K562 (cell line): ENCODE data around the gene RPTOR. TPM values are rescaled to one million over a fixed set of nuclear protein-coding genes. Genes with fewer than 3 reads are reported as not detected.

Source experiments
- ATAC-seq: fragments of 200-7000 bp; cut with Tn5 transposase; 3 replicates; pipeline ENCODE4 v1.9.1; 2020; ENCODE audit warnings: moderate library complexity
- BruUV-seq: library from RNA; stranded (reverse); fragments of 400-500 nt; replicated peaks from 2 replicates; lab custom pipeline; 2021; lab: Mats Ljungman, UMichigan
- CTCF ChIA-PET: fragments of 300-600 bp; formaldehyde crosslinking; extraction: SDS; loops from one replicate; lab custom pipeline; 2021; ENCODE audit warnings: low intra/inter-chr PET ratio; lab: Yijun Ruan, JAX
- POLR2A ChIA-PET: fragments of 300-600, 350-650 bp; sonication (Branson Sonifier 250); formaldehyde crosslinking; extraction: SDS; loops from one replicate; lab custom pipeline; 2021; ENCODE audit warnings: antibody characterized with exemption, inconsistent platforms; lab: Yijun Ruan, JAX
- DNase-seq, 4 experiments: peaks; one replicate each; pipeline versions ENCODE4 v3.0.0 to v3.0.0-alpha.2; 2011 to 2018; ENCODE audit warnings: low spot score in 3 of 4, mixed read lengths in 3 of 4; ENCODE audit errors: extremely low read depth in 1 of 4
- FAIRE-seq: peaks from 2 replicates; lab custom pipeline; 2011; peaks lifted over from hg19 to GRCh38; lab: Jason Lieb, UNC
- H2AFZ ChIP-seq: 2 replicates; pipeline ENCODE4 v1.6.0; 2011; ENCODE audit warnings: low read depth, low read length, control low read depth, inconsistent platforms
- H3K27ac ChIP-seq: fragments of 200-600 bp; 3 replicates; pipeline ENCODE4 v1.8.0; 2011; ENCODE audit warnings: low read depth, mild to moderate bottlenecking, control low read depth, inconsistent platforms, low read length, moderate library complexity, mixed read lengths; ENCODE audit errors: extremely low read depth
- H3K27me3 ChIP-seq, 2 experiments: fragments of 300-600 bp in 1 of 2; 2 replicates in 1 of 2; 3 replicates in 1 of 2; pipeline versions ENCODE4 v1.6.0 to v1.8.0; 2011; ENCODE audit warnings: inconsistent platforms in 2 of 2, low read length in 2 of 2, mild to moderate bottlenecking in 1 of 2, mixed read lengths in 1 of 2, moderate library complexity in 1 of 2; ENCODE audit not compliant: control insufficient read depth in 2 of 2, insufficient read depth in 2 of 2
- H3K36me3 ChIP-seq: fragments of 300-600 bp; 3 replicates; pipeline ENCODE4 v1.8.0; 2011; ENCODE audit warnings: mild to moderate bottlenecking, low read length, inconsistent platforms; ENCODE audit not compliant: control insufficient read depth, insufficient read depth
- H3K4me1 ChIP-seq, 2 experiments: fragments of 200-600 bp in 1 of 2; replicated peaks in 1 of 2; 2 replicates in 1 of 2; 3 replicates in 1 of 2; pipeline versions ENCODE4 v1.5.1 to v1.8.0; 2011; ENCODE audit warnings: inconsistent platforms in 2 of 2, low read length in 2 of 2, mild to moderate bottlenecking in 1 of 2, mixed read lengths in 1 of 2, moderate library complexity in 1 of 2; ENCODE audit not compliant: control insufficient read depth in 2 of 2, insufficient read depth in 2 of 2
- H3K4me2 ChIP-seq: 2 replicates; pipeline ENCODE4 v1.6.1; 2011; ENCODE audit warnings: low read length, control low read depth, inconsistent platforms, mixed read lengths; ENCODE audit not compliant: insufficient read depth
- H3K4me3 ChIP-seq: fragments of 200-600 bp; sonication (generic), shearing (Covaris generic); 2 replicates; pipeline ENCODE4 v1.5.1; 2016; ENCODE audit warnings: control low read depth, inconsistent platforms
- H3K79me2 ChIP-seq: fragments of 200-600 bp; 3 replicates; pipeline ENCODE4 v1.8.0; 2011; ENCODE audit warnings: low read length, inconsistent platforms; ENCODE audit not compliant: control insufficient read depth, insufficient read depth
- H3K9ac ChIP-seq, 2 experiments: 2 replicates each; pipeline versions ENCODE4 v1.6.0 to v1.6.1; 2011; ENCODE audit warnings: low read depth in 2 of 2, low read length in 2 of 2, control low read depth in 1 of 2, inconsistent platforms in 1 of 2, mild to moderate bottlenecking in 1 of 2, mixed read lengths in 1 of 2; ENCODE audit not compliant: insufficient read depth in 1 of 2
- H3K9me1 ChIP-seq: one replicate; pipeline ENCODE4 v1.6.0; 2011; ENCODE audit warnings: inconsistent platforms, mild to moderate bottlenecking, low read length, moderate library complexity; ENCODE audit not compliant: control insufficient read depth, insufficient read depth
- H3K9me3 ChIP-seq: replicated peaks from 2 replicates; pipeline ENCODE4 v1.5.1; 2011; ENCODE audit warnings: low read depth, low read length, inconsistent platforms; ENCODE audit not compliant: control insufficient read depth, insufficient read depth
- H4K20me1 ChIP-seq: replicated peaks from 2 replicates; pipeline ENCODE4 v1.6.1; 2011; ENCODE audit warnings: low read length, inconsistent platforms, mixed read lengths; ENCODE audit not compliant: control insufficient read depth, insufficient read depth
- CREM ChIP-seq: IDR thresholded peaks from 2 replicates; pipeline ENCODE4 v1.6.1; 2014; ENCODE audit warnings: antibody characterized with exemption, low read depth
- HNRNPL ChIP-seq: fragments of 200-400 bp; formaldehyde crosslinking; IDR thresholded peaks from 2 replicates; pipeline ENCODE4 v1.6.1; 2017; ENCODE audit warnings: low read depth, mild to moderate bottlenecking, low read length
- MBD2 ChIP-seq: sonication (generic); IDR thresholded peaks from 2 replicates; pipeline ENCODE4 v1.6.1; 2016; ENCODE audit warnings: low read depth, borderline replicate concordance
- MYNN ChIP-seq, 2 experiments: sonication (generic); formaldehyde crosslinking in 1 of 2; IDR thresholded peaks; 2 replicates each; pipeline versions ENCODE4 v1.5.0 to v1.6.1; 2016 to 2020; ENCODE audit warnings: antibody characterized with exemption in 1 of 2, missing genetic modification reagents in 1 of 2
- NFRKB ChIP-seq: fragments of 450-650 bp; IDR thresholded peaks from 2 replicates; pipeline ENCODE4 v1.6.1; 2016; ENCODE audit warnings: low read depth
- PHF20 ChIP-seq: fragments of 450-650 bp; IDR thresholded peaks from 2 replicates; pipeline ENCODE4 v1.6.1; 2018; ENCODE audit not compliant: partially characterized antibody
- RUNX1 ChIP-seq: sonication (generic); IDR thresholded peaks from 2 replicates; pipeline ENCODE4 v1.6.1; 2016; ENCODE audit warnings: antibody characterized with exemption, low read depth
- TAF15 ChIP-seq: fragments of 200-400 bp; formaldehyde crosslinking; IDR thresholded peaks from 2 replicates; pipeline ENCODE4 v1.6.1; 2017; ENCODE audit warnings: mild to moderate bottlenecking, low read depth, low read length, moderate library complexity
- U2AF2 ChIP-seq: fragments of 200-400 bp; formaldehyde crosslinking; optimal IDR thresholded peaks from 2 replicates; pipeline ENCODE3; 2017; ENCODE audit warnings: low read depth, mild to moderate bottlenecking, low read length
- ZNF282 ChIP-seq: sonication (generic); formaldehyde crosslinking; IDR thresholded peaks from 2 replicates; pipeline ENCODE4 v1.8.1; 2023; ENCODE audit warnings: missing genetic modification reagents
- ZNF561 ChIP-seq: fragments of 450-650 bp; formaldehyde crosslinking; conservative IDR thresholded peaks from 2 replicates; pipeline ENCODE4 v1.4.0; 2020; ENCODE audit warnings: mild to moderate bottlenecking, moderate library complexity
- ZNF77 ChIP-seq: fragments of 250-450 bp; sonication (Bioruptor Pico); IDR thresholded peaks from 2 replicates; pipeline ENCODE4 v1.5.0; 2020
- ZSCAN32 ChIP-seq: fragments of 450-650 bp; formaldehyde crosslinking; IDR thresholded peaks from 2 replicates; pipeline ENCODE4 v1.4.0; 2020; ENCODE audit warnings: mild to moderate bottlenecking, moderate library complexity
- WGBS: fragments of 100-300 bp; shearing (Covaris generic); methylation state at CpG from one replicate; pipeline ENCODE4 v1.1.6; 2016; ENCODE audit warnings: low coverage, mixed read lengths; ENCODE audit not compliant: insufficient coverage; ENCODE audit errors: missing lambda C conversion rate; 5-methylcytosine and 5-hydroxymethylcytosine counted together
- in situ Hi-C: fragments of 300-500 bp; cut with MboI; formaldehyde crosslinking; loops from 4 replicates; pipeline ENCODE4 v1.15.0; 2018; ENCODE audit warnings: inconsistent platforms, mixed read lengths
- intact Hi-C: fragments of 100-400 bp; cut with micrococcal nuclease; formaldehyde crosslinking; loops from 2 replicates; pipeline ENCODE4 v1.14.2; 2022
- polyA plus RNA-seq, 8 experiments: library from polyadenylated mRNA; depleted of rRNA in 4 of 8; stranded (reverse) in 5 of 8; unstranded in 3 of 8; fragments of >200 nt; fragmentation: Nextera tagmentation in 2 of 8; fragmentation: Illumina TruSeq in 1 of 8; extraction: Ambion mirVana in 2 of 8; extraction: Trizol in 1 of 8; gene quantifications; 2 replicates each; pipeline versions ENCODE4 v1.2.1 to v1.2.3, GENCODE V29; 2011 to 2014; ENCODE audit warnings: inconsistent platforms in 1 of 8, missing spikeins in 1 of 8
- total RNA-seq, 7 experiments: library from RNA; depleted of rRNA in 6 of 7; stranded (reverse); fragments of >200 nt in 6 of 7; fragmentation: Illumina TruSeq in 2 of 7; extraction: Trizol in 2 of 7; gene quantifications; 2 replicates each; pipeline versions ENCODE4 v1.2.1 to v1.2.3, GENCODE V29; 2011 to 2021; ENCODE audit warnings: low replicate concordance in 1 of 7
- TF ChIP-seq, protein P1 (sequence below), 2 experiments: fragments of 450-650 bp in 1 of 2; sonication (generic) in 1 of 2; formaldehyde crosslinking in 1 of 2; IDR thresholded peaks in 1 of 2; conservative IDR thresholded peaks in 1 of 2; 2 replicates each; pipeline versions ENCODE4 v1.6.1 to v1.8.1; 2016 to 2023; ENCODE audit warnings: mild to moderate bottlenecking in 2 of 2, moderate library complexity in 2 of 2, inconsistent platforms in 1 of 2, missing genetic modification reagents in 1 of 2
- TF ChIP-seq, protein P2 (sequence below), 2 experiments: fragments of 450-650 bp; conservative IDR thresholded peaks; 2 replicates each; pipeline ENCODE4 v1.6.1; 2017; ENCODE audit warnings: mild to moderate bottlenecking in 2 of 2, moderate library complexity in 2 of 2

RPTOR gene
- total and polyA plus RNA-seq, 9 of the 15 experiments (the other 6 are each of a cell fraction or from before 2014, with no cell fraction given), result 0.24 to 54.1 (median 10.2) TPM

DNA sequence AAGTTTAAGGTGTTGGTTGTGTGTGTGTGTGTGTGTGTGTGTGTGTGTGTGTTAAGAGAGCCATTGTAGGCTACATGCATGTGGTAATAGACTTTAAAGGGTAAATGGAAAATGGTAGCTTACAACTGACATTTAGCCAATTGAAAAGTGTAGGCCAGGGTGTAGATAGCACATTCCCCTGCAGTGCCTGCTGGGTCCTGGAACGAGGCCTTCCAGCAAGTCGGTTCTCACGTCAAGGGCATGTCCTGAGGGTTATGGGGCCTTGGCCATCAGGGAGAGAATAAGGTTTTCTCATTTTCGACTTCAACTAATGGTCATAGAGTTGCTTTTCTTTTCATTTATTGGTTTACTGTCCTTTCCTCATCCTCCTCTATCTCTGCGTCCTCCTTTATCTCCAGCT is 65.1 kb downstream of the RPTOR start (continued):
- TF ChIP-seq, protein P1, sequence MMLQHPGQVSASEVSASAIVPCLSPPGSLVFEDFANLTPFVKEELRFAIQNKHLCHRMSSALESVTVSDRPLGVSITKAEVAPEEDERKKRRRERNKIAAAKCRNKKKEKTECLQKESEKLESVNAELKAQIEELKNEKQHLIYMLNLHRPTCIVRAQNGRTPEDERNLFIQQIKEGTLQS (IDR thresholded peaks at IDR 0.05), result no peak
- TF ChIP-seq, protein P1 (CRISPR knock-in tag; conservative IDR thresholded peaks at IDR 0.05), result no peak
- TF ChIP-seq CREM (no peak), U2AF2 (no peak), MBD2 (no peak)

DNA sequence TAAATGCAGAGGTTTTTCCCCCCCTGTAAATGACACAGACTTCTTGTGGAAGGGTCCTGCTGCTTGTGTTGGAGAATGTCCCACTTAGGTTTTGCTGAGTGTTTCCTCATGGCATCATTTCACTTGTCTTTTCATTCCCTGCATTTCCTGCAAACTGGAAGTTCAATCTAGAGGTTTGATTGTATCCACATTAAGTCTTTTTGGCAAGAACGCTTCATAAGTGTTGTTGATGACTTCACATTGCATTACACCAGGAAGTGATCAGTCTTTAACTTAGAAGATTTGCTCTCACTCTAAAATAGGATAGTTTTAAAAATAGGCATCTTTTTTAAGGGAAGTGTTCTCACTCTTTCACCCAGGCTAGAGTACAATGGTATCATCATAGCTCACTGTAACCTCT is 67.2 kb downstream of the RPTOR start:
- Histone ChIP-seq H3K79me2 (peaks cover 88% of the 10 kb centered on the region), H3K36me3 (no peaks in the 10 kb centered on the region), H3K9me3 (no peaks in the 10 kb centered on the region), H3K4me2 (no peak overlapping the region), H3K27me3 (no peaks in the 10 kb centered on the region), H3K9me1 (no peaks in the 10 kb centered on the region), H2AFZ (no peak overlapping the region), H3K27ac (no peak overlapping the region), H4K20me1 (peaks cover 21% of the 10 kb centered on the region; the same call in 1 of the 2 replicates), H3K4me3 (no peak overlapping the region), H3K4me1 (peaks cover 0 to 8% of the 10 kb centered on the region in 2 experiments; a peak in 2 of 5 replicates), H3K9ac (no peak overlapping the region)
- DNase-seq (no peak), ATAC-seq (no peak), FAIRE-seq (no peak)
- BruUV-seq, result no TSS peak
- WGBS, result 59% methylated on average over 1 of the region's 1 CpG
- intact Hi-C loops, result no loop called here
- ChIA-PET CTCF (no interaction called here), POLR2A (interaction anchor here (0.6 to 1.6 kb wide), 2 partner anchors 14 to 28 kb away, joined by 3 to 4 read pairs; no protein-coding TSS in a partner anchor)
- in situ Hi-C loops, result no loop called here
- TF ChIP-seq TAF15, result no peak
- no peak for TF ChIP-seq ZNF77
- TF ChIP-seq PHF20, result no peak
- no peak for TF ChIP-seq ZNF561 (CRISPR knock-in tag)
- TF ChIP-seq, protein P2, sequence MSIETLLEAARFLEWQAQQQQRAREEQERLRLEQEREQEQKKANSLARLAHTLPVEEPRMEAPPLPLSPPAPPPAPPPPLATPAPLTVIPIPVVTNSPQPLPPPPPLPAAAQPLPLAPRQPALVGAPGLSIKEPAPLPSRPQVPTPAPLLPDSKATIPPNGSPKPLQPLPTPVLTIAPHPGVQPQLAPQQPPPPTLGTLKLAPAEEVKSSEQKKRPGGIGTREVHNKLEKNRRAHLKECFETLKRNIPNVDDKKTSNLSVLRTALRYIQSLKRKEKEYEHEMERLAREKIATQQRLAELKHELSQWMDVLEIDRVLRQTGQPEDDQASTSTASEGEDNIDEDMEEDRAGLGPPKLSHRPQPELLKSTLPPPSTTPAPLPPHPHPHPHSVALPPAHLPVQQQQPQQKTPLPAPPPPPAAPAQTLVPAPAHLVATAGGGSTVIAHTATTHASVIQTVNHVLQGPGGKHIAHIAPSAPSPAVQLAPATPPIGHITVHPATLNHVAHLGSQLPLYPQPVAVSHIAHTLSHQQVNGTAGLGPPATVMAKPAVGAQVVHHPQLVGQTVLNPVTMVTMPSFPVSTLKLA (conservative IDR thresholded peaks at IDR 0.05), result no peak
- no peak for TF ChIP-seq ZNF282
- TF ChIP-seq HNRNPL, result no peak
- TF ChIP-seq NFRKB, result no peak
- TF ChIP-seq MYNN (IDR thresholded peaks at IDR 0.05), result no peak
- no peak for TF ChIP-seq MYNN (CRISPR knock-in tag; IDR thresholded peaks at IDR 0.05)
- no peak for TF ChIP-seq RUNX1
- TF ChIP-seq ZSCAN32, result no peak
